ENCODE data around the gene RASSF8. TPM values are rescaled to one million over a fixed set of nuclear protein-coding genes. Genes with fewer than 3 reads are reported as not detected.

The RASSF8 gene
- total and polyA plus RNA-seq, 9 of the 15 experiments (the other 6 are each of a cell fraction or from before 2014, with no cell fraction given), result 0.01 to 0.36 (median 0.12) TPM; not detected in 1

GRCh38 chr12:26031827-26032226 is 73.3 kb downstream of the RASSF8 start:
- FAIRE-seq (no peak), DNase-seq (ENCODE audit: extremely low read depth in 1 of 4, low spot score in 3 of 4) (no peak), ATAC-seq (no peak)
- in situ Hi-C loops (cut with MboI), result no loop called here
- Histone ChIP-seq H3K4me3 (no peak overlapping the region), H3K9me3 (replicated peaks; ENCODE audit: control insufficient read depth, insufficient read depth, low read depth, low read length) (no peaks in the 10 kb centered on the region), H3K4me1 (replicated peaks in 1 of 2; ENCODE audit: control insufficient read depth in 2 of 2, insufficient read depth in 2 of 2, low read length in 2 of 2) (no peaks in the 10 kb centered on the region), H3K4me2 (ENCODE audit: insufficient read depth, low read length) (no peak overlapping the region), H3K27me3 (ENCODE audit: control insufficient read depth in 2 of 2, insufficient read depth in 2 of 2, low read length in 2 of 2) (no peaks in the 10 kb centered on the region), H3K79me2 (ENCODE audit: control insufficient read depth, insufficient read depth, low read length) (no peaks in the 10 kb centered on the region), H3K9me1 (ENCODE audit: control insufficient read depth, insufficient read depth, low read length) (no peaks in the 10 kb centered on the region), H3K27ac (ENCODE audit: extremely low read depth, low read depth, low read length) (no peak overlapping the region), H4K20me1 (replicated peaks; ENCODE audit: control insufficient read depth, insufficient read depth, low read length) (no peaks in the 10 kb centered on the region), H3K9ac (ENCODE audit: insufficient read depth in 1 of 2, low read depth in 2 of 2, low read length in 2 of 2) (no peak overlapping the region), H2AFZ (ENCODE audit: low read depth, low read length) (no peak overlapping the region), H3K36me3 (ENCODE audit: control insufficient read depth, insufficient read depth, low read length) (no peaks in the 10 kb centered on the region)
- ChIA-PET POLR2A (no interaction called here), CTCF (ENCODE audit: low intra/inter-chr PET ratio) (interaction anchor here (0.7 kb wide), 1 partner anchor 493 kb away, joined by 3 read pairs; no protein-coding TSS in a partner anchor)
- no TSS peak for BruUV-seq (replicated peaks)
- intact Hi-C loops (cut with micrococcal nuclease), result no loop called here
- no peak for TF ChIP-seq HDAC3 (IDR thresholded peaks at IDR 0.05; ENCODE audit: borderline replicate concordance, partially characterized antibody)
- TF ChIP-seq, protein P1, sequence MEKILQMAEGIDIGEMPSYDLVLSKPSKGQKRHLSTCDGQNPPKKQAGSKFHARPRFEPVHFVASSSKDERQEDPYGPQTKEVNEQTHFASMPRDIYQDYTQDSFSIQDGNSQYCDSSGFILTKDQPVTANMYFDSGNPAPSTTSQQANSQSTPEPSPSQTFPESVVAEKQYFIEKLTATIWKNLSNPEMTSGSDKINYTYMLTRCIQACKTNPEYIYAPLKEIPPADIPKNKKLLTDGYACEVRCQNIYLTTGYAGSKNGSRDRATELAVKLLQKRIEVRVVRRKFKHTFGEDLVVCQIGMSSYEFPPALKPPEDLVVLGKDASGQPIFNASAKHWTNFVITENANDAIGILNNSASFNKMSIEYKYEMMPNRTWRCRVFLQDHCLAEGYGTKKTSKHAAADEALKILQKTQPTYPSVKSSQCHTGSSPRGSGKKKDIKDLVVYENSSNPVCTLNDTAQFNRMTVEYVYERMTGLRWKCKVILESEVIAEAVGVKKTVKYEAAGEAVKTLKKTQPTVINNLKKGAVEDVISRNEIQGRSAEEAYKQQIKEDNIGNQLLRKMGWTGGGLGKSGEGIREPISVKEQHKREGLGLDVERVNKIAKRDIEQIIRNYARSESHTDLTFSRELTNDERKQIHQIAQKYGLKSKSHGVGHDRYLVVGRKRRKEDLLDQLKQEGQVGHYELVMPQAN (IDR thresholded peaks at IDR 0.05; ENCODE audit: borderline replicate concordance), result no peak
- no peak for TF ChIP-seq CHD4 (IDR thresholded peaks at IDR 0.05; ENCODE audit: insufficient read depth, insufficient replicate concordance, low read depth, low read length, poor library complexity, severe bottlenecking)
- TF ChIP-seq ZNF311 (CRISPR knock-in tag; IDR thresholded peaks at IDR 0.05), result no peak
- no peak for TF ChIP-seq E4F1 (CRISPR knock-in tag; IDR thresholded peaks at IDR 0.05; ENCODE audit: borderline replicate concordance)
- TF ChIP-seq, protein P2, sequence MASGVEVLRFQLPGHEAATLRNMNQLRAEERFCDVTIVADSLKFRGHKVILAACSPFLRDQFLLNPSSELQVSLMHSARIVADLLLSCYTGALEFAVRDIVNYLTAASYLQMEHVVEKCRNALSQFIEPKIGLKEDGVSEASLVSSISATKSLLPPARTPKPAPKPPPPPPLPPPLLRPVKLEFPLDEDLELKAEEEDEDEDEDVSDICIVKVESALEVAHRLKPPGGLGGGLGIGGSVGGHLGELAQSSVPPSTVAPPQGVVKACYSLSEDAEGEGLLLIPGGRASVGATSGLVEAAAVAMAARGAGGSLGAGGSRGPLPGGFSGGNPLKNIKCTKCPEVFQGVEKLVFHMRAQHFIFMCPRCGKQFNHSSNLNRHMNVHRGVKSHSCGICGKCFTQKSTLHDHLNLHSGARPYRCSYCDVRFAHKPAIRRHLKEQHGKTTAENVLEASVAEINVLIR (CRISPR knock-in tag; IDR thresholded peaks at IDR 0.05), result no peak
- TF ChIP-seq, protein P3, sequence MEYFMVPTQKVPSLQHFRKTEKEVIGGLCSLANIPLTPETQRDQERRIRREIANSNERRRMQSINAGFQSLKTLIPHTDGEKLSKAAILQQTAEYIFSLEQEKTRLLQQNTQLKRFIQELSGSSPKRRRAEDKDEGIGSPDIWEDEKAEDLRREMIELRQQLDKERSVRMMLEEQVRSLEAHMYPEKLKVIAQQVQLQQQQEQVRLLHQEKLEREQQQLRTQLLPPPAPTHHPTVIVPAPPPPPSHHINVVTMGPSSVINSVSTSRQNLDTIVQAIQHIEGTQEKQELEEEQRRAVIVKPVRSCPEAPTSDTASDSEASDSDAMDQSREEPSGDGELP (CRISPR knock-in tag; IDR thresholded peaks at IDR 0.05; ENCODE audit: borderline replicate concordance), result no peak
- TF ChIP-seq, protein P4, sequence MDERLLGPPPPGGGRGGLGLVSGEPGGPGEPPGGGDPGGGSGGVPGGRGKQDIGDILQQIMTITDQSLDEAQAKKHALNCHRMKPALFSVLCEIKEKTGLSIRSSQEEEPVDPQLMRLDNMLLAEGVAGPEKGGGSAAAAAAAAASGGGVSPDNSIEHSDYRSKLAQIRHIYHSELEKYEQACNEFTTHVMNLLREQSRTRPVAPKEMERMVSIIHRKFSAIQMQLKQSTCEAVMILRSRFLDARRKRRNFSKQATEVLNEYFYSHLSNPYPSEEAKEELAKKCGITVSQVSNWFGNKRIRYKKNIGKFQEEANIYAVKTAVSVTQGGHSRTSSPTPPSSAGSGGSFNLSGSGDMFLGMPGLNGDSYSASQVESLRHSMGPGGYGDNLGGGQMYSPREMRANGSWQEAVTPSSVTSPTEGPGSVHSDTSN (CRISPR knock-in tag; IDR thresholded peaks at IDR 0.05; ENCODE audit: low read depth), result no peak
- TF ChIP-seq, protein P4 (tag; conservative IDR thresholded peaks at IDR 0.05; ENCODE audit: low read depth), result no peak
- no peak for TF ChIP-seq STAT5A (IDR thresholded peaks at IDR 0.05; ENCODE audit: borderline replicate concordance, low read length)
- no peak for TF ChIP-seq BHLHE40 (IDR thresholded peaks at IDR 0.05; ENCODE audit: low read length)
- TF ChIP-seq POLR2A (conservative IDR thresholded peaks at IDR 0.05), result no peak
- TF ChIP-seq ZNF121 (CRISPR knock-in tag; conservative IDR thresholded peaks at IDR 0.05), result no peak
